Stimulated activated CD4-positive, alpha-beta T cell treated with anti-CD3 and anti-CD28 coated beads, TNF-alpha, amount 100 ng/mL, for 24 hours (primary cell): ENCODE measurements around the gene MYL10.
"Not testable (repeated sequence)": the region's sequence is repeated elsewhere in the genome, so short reads cannot be mapped to it uniquely, and the experiment has no call there.

Experiments
- DNase-seq, 3 experiments: peaks; one replicate each; pipeline ENCODE4 v3.0.0-alpha.2; 2020; ENCODE audit warnings: low read depth in 3 of 3

The MYL10 gene

GRCh38 chr7:101618916-101619315, 10.2 kb downstream of the MYL10 start:
- DNase-seq, result no peak

- no peak for DNase-seq
Observed at GRCh38 chr7:101618207-101618839, 10.8 kb downstream of the MYL10 start.

- DNase-seq, result no peak
Observed at GRCh38 chr7:101617451-101618206, 11.5 kb downstream of the MYL10 start.

GRCh38 chr7:101615446-101615845, 13.7 kb downstream of the MYL10 start:
- DNase-seq, result no peak

GRCh38 chr7:101614939-101615302, 14.2 kb downstream of the MYL10 start:
- DNase-seq, result no peak

GRCh38 chr7:101614098-101614938, 14.8 kb downstream of the MYL10 start:
- no peak for DNase-seq

- DNase-seq, result no peak
Observed at GRCh38 chr7:101612885-101613515, 16.1 kb downstream of the MYL10 start.

- no peak for DNase-seq
Observed at GRCh38 chr7:101608772-101609713, 20.1 kb downstream of the MYL10 start.

GRCh38 chr7:101606498-101606923, 22.6 kb downstream of the MYL10 start:
- no peak for DNase-seq

- no peak for DNase-seq
Observed at GRCh38 chr7:101605611-101606497, 23.2 kb downstream of the MYL10 start.

GRCh38 chr7:101604934-101605332, 24.2 kb downstream of the MYL10 start:
- not testable (repeated sequence) for DNase-seq

- no peak for DNase-seq
Observed at GRCh38 chr7:101604331-101604933, 24.7 kb downstream of the MYL10 start.

GRCh38 chr7:101602484-101603241, 26.4 kb downstream of the MYL10 start:
- peak; percentile 40 to 69 (median 53) for DNase-seq

- DNase-seq, result no peak
Observed at GRCh38 chr7:101602082-101602481, 27.0 kb downstream of the MYL10 start.

- DNase-seq, result no peak
Observed at GRCh38 chr7:101599787-101600186, 29.3 kb downstream of the MYL10 start.

GRCh38 chr7:101598986-101599771, 29.9 kb downstream of the MYL10 start:
- no peak for DNase-seq

GRCh38 chr7:101598422-101598985, 30.6 kb downstream of the MYL10 start:
- no peak for DNase-seq

- DNase-seq, result no peak
Observed at GRCh38 chr7:101597941-101598340, 31.2 kb downstream of the MYL10 start.
